K562 (cell line): ENCODE measurements around the gene BMAL1. TPM values are rescaled to one million over a fixed set of nuclear protein-coding genes. Genes with fewer than 3 reads are reported as not detected.
A peak's percentile ranks its signal among the peaks of the same experiment; 100 is the strongest.

ENCODE experiments used
- ATAC-seq: fragments of 200-7000 bp; cut with Tn5 transposase; 3 replicates; pipeline ENCODE4 v1.9.1; 2020; ENCODE audit warnings: moderate library complexity
- BruUV-seq: library from RNA; stranded (reverse); fragments of 400-500 nt; replicated peaks from 2 replicates; lab custom pipeline; 2021; lab: Mats Ljungman, UMichigan
- CTCF ChIA-PET: fragments of 300-600 bp; formaldehyde crosslinking; extraction: SDS; loops from one replicate; lab custom pipeline; 2021; ENCODE audit warnings: low intra/inter-chr PET ratio; lab: Yijun Ruan, JAX
- POLR2A ChIA-PET: fragments of 300-600, 350-650 bp; sonication (Branson Sonifier 250); formaldehyde crosslinking; extraction: SDS; loops from one replicate; lab custom pipeline; 2021; ENCODE audit warnings: antibody characterized with exemption, inconsistent platforms; lab: Yijun Ruan, JAX
- DNase-seq, 4 experiments: peaks; one replicate each; pipeline versions ENCODE4 v3.0.0 to v3.0.0-alpha.2; 2011 to 2018; ENCODE audit warnings: low spot score in 3 of 4, mixed read lengths in 3 of 4; ENCODE audit errors: extremely low read depth in 1 of 4
- FAIRE-seq: peaks from 2 replicates; lab custom pipeline; 2011; peaks lifted over from hg19 to GRCh38; lab: Jason Lieb, UNC
- H2AFZ ChIP-seq: 2 replicates; pipeline ENCODE4 v1.6.0; 2011; ENCODE audit warnings: low read depth, low read length, control low read depth, inconsistent platforms
- H3K27ac ChIP-seq: fragments of 200-600 bp; 3 replicates; pipeline ENCODE4 v1.8.0; 2011; ENCODE audit warnings: low read depth, mild to moderate bottlenecking, control low read depth, inconsistent platforms, low read length, moderate library complexity, mixed read lengths; ENCODE audit errors: extremely low read depth
- H3K27me3 ChIP-seq, 2 experiments: fragments of 300-600 bp in 1 of 2; 2 replicates in 1 of 2; 3 replicates in 1 of 2; pipeline versions ENCODE4 v1.6.0 to v1.8.0; 2011; ENCODE audit warnings: inconsistent platforms in 2 of 2, low read length in 2 of 2, mild to moderate bottlenecking in 1 of 2, mixed read lengths in 1 of 2, moderate library complexity in 1 of 2; ENCODE audit not compliant: control insufficient read depth in 2 of 2, insufficient read depth in 2 of 2
- H3K36me3 ChIP-seq: fragments of 300-600 bp; 3 replicates; pipeline ENCODE4 v1.8.0; 2011; ENCODE audit warnings: mild to moderate bottlenecking, low read length, inconsistent platforms; ENCODE audit not compliant: control insufficient read depth, insufficient read depth
- H3K4me1 ChIP-seq, 2 experiments: fragments of 200-600 bp in 1 of 2; replicated peaks in 1 of 2; 2 replicates in 1 of 2; 3 replicates in 1 of 2; pipeline versions ENCODE4 v1.5.1 to v1.8.0; 2011; ENCODE audit warnings: inconsistent platforms in 2 of 2, low read length in 2 of 2, mild to moderate bottlenecking in 1 of 2, mixed read lengths in 1 of 2, moderate library complexity in 1 of 2; ENCODE audit not compliant: control insufficient read depth in 2 of 2, insufficient read depth in 2 of 2
- H3K4me2 ChIP-seq: 2 replicates; pipeline ENCODE4 v1.6.1; 2011; ENCODE audit warnings: low read length, control low read depth, inconsistent platforms, mixed read lengths; ENCODE audit not compliant: insufficient read depth
- H3K4me3 ChIP-seq: fragments of 200-600 bp; sonication (generic), shearing (Covaris generic); 2 replicates; pipeline ENCODE4 v1.5.1; 2016; ENCODE audit warnings: control low read depth, inconsistent platforms
- H3K79me2 ChIP-seq: fragments of 200-600 bp; 3 replicates; pipeline ENCODE4 v1.8.0; 2011; ENCODE audit warnings: low read length, inconsistent platforms; ENCODE audit not compliant: control insufficient read depth, insufficient read depth
- H3K9ac ChIP-seq, 2 experiments: 2 replicates each; pipeline versions ENCODE4 v1.6.0 to v1.6.1; 2011; ENCODE audit warnings: low read depth in 2 of 2, low read length in 2 of 2, control low read depth in 1 of 2, inconsistent platforms in 1 of 2, mild to moderate bottlenecking in 1 of 2, mixed read lengths in 1 of 2; ENCODE audit not compliant: insufficient read depth in 1 of 2
- H3K9me1 ChIP-seq: one replicate; pipeline ENCODE4 v1.6.0; 2011; ENCODE audit warnings: inconsistent platforms, mild to moderate bottlenecking, low read length, moderate library complexity; ENCODE audit not compliant: control insufficient read depth, insufficient read depth
- H3K9me3 ChIP-seq: replicated peaks from 2 replicates; pipeline ENCODE4 v1.5.1; 2011; ENCODE audit warnings: low read depth, low read length, inconsistent platforms; ENCODE audit not compliant: control insufficient read depth, insufficient read depth
- H4K20me1 ChIP-seq: replicated peaks from 2 replicates; pipeline ENCODE4 v1.6.1; 2011; ENCODE audit warnings: low read length, inconsistent platforms, mixed read lengths; ENCODE audit not compliant: control insufficient read depth, insufficient read depth
- CREM ChIP-seq: IDR thresholded peaks from 2 replicates; pipeline ENCODE4 v1.6.1; 2014; ENCODE audit warnings: antibody characterized with exemption, low read depth
- FOSL1 ChIP-seq: fragments of 200-800 bp; sonication (Bioruptor generic); conservative IDR thresholded peaks from 2 replicates; pipeline ENCODE4 v1.6.1; 2016; ENCODE audit warnings: missing genetic modification characterization, missing compliant biosample characterization
- GABPA ChIP-seq: fragments of 200-800 bp; sonication (Bioruptor generic); conservative IDR thresholded peaks from 2 replicates; pipeline ENCODE4 v1.6.1; 2016; ENCODE audit warnings: low read depth, missing genetic modification characterization, missing compliant biosample characterization
- RBM15 ChIP-seq: fragments of 200-400 bp; formaldehyde crosslinking; IDR thresholded peaks from 2 replicates; pipeline ENCODE4 v1.6.1; 2018; ENCODE audit warnings: mild to moderate bottlenecking, low read length, moderate library complexity; ENCODE audit not compliant: insufficient read depth
- SIN3A ChIP-seq, 2 experiments: fragments of 150-350 bp in 1 of 2; IDR thresholded peaks; 2 replicates each; pipeline ENCODE4 v1.6.1; 2011 to 2016; ENCODE audit warnings: borderline replicate concordance in 2 of 2, low read depth in 2 of 2, low read length in 2 of 2, mild to moderate bottlenecking in 2 of 2, moderate library complexity in 2 of 2; ENCODE audit not compliant: control insufficient read depth in 1 of 2
- TCF3 ChIP-seq: sonication (generic); formaldehyde crosslinking; IDR thresholded peaks from 2 replicates; pipeline ENCODE4 v1.4.0; 2020; ENCODE audit warnings: mild to moderate bottlenecking, missing genetic modification reagents
- WGBS: fragments of 100-300 bp; shearing (Covaris generic); methylation state at CpG from one replicate; pipeline ENCODE4 v1.1.6; 2016; ENCODE audit warnings: low coverage, mixed read lengths; ENCODE audit not compliant: insufficient coverage; ENCODE audit errors: missing lambda C conversion rate; 5-methylcytosine and 5-hydroxymethylcytosine counted together
- in situ Hi-C: fragments of 300-500 bp; cut with MboI; formaldehyde crosslinking; loops from 4 replicates; pipeline ENCODE4 v1.15.0; 2018; ENCODE audit warnings: inconsistent platforms, mixed read lengths
- intact Hi-C: fragments of 100-400 bp; cut with micrococcal nuclease; formaldehyde crosslinking; loops from 2 replicates; pipeline ENCODE4 v1.14.2; 2022
- polyA plus RNA-seq, 8 experiments: library from polyadenylated mRNA; depleted of rRNA in 4 of 8; stranded (reverse) in 5 of 8; unstranded in 3 of 8; fragments of >200 nt; fragmentation: Nextera tagmentation in 2 of 8; fragmentation: Illumina TruSeq in 1 of 8; extraction: Ambion mirVana in 2 of 8; extraction: Trizol in 1 of 8; gene quantifications; 2 replicates each; pipeline versions ENCODE4 v1.2.1 to v1.2.3, GENCODE V29; 2011 to 2014; ENCODE audit warnings: inconsistent platforms in 1 of 8, missing spikeins in 1 of 8
- total RNA-seq, 7 experiments: library from RNA; depleted of rRNA in 6 of 7; stranded (reverse); fragments of >200 nt in 6 of 7; fragmentation: Illumina TruSeq in 2 of 7; extraction: Trizol in 2 of 7; gene quantifications; 2 replicates each; pipeline versions ENCODE4 v1.2.1 to v1.2.3, GENCODE V29; 2011 to 2021; ENCODE audit warnings: low replicate concordance in 1 of 7
- TF ChIP-seq, protein P1 (sequence below), 2 experiments: fragments of 450-650 bp in 1 of 2; sonication (generic) in 1 of 2; formaldehyde crosslinking in 1 of 2; IDR thresholded peaks in 1 of 2; conservative IDR thresholded peaks in 1 of 2; 2 replicates each; pipeline versions ENCODE4 v1.6.1 to v1.8.1; 2016 to 2023; ENCODE audit warnings: mild to moderate bottlenecking in 2 of 2, moderate library complexity in 2 of 2, inconsistent platforms in 1 of 2, missing genetic modification reagents in 1 of 2
- TF ChIP-seq, protein P2 (sequence below), 2 experiments: fragments of 150-350 bp in 1 of 2; IDR thresholded peaks; 2 replicates each; pipeline ENCODE4 v1.6.1; 2012 to 2016; ENCODE audit warnings: low read depth in 2 of 2, low read length in 2 of 2, mild to moderate bottlenecking in 1 of 2, moderate library complexity in 1 of 2
- TF ChIP-seq, protein P3 (sequence below): sonication (generic); formaldehyde crosslinking; IDR thresholded peaks from 2 replicates; pipeline ENCODE4 v1.8.1; 2023; ENCODE audit warnings: mild to moderate bottlenecking, missing genetic modification reagents
- TF ChIP-seq, protein P4 (sequence below): sonication (generic); formaldehyde crosslinking; IDR thresholded peaks from 2 replicates; pipeline ENCODE4 v1.8.1; 2023; ENCODE audit warnings: mild to moderate bottlenecking, missing genetic modification reagents

BMAL1 gene
- total and polyA plus RNA-seq, 9 of the 15 experiments (the other 6 are each of a cell fraction or from before 2014, with no cell fraction given): 0.14 to 2.4 (median 0.64) TPM

DNA sequence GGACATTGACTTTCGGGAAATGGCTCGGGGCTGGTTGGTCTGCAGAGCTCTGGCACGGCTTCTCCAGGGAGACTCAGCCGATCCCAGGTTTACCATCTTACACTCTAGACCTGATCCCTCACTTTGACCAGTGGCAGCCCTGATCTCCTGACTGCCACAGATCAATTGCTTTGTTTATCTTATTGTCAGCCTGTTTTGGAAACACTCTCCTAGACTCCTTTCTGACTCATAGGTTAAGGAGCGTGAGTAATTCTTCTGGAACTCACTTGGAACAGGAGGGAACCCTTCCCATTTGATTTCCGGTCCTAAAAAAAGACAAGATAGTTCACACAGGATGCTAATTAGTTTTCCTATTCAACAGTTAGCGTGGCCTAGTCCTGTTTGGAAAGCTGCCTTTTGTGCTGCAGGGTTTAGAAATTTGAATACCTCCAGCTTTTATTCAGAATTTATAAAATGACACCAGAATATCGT is 16.0 kb upstream of the BMAL1 start:
- FAIRE-seq (no peak), DNase-seq (no peak), ATAC-seq (no peak)
- Histone ChIP-seq H3K4me1 (no peaks in the 10 kb centered on the region; a peak in 2 of 5 replicates), H3K79me2 (no peaks in the 10 kb centered on the region), H3K36me3 (no peaks in the 10 kb centered on the region), H3K27me3 (peaks cover 6 to 30% of the 10 kb centered on the region in 2 experiments; a peak in 4 of 5 replicates), H3K9ac (no peak overlapping the region), H3K4me2 (no peak overlapping the region), H2AFZ (no peak overlapping the region), H3K9me3 (no peaks in the 10 kb centered on the region), H4K20me1 (no peaks in the 10 kb centered on the region), H3K9me1 (no peaks in the 10 kb centered on the region), H3K27ac (no peak overlapping the region), H3K4me3 (no peak overlapping the region)
- in situ Hi-C loops: no loop called here
- BruUV-seq: no TSS peak
- CTCF ChIA-PET: no interaction called here
- POLR2A ChIA-PET: no interaction called here
- 3% methylated on average over 7 of the region's 8 CpGs for WGBS
- TF ChIP-seq SIN3A (IDR thresholded peaks at IDR 0.05; ENCODE audit: borderline replicate concordance in 2 of 2, control insufficient read depth in 1 of 2, low read depth in 2 of 2, low read length in 2 of 2): no peak
- no peak for TF ChIP-seq TCF3
- TF ChIP-seq, protein P1, sequence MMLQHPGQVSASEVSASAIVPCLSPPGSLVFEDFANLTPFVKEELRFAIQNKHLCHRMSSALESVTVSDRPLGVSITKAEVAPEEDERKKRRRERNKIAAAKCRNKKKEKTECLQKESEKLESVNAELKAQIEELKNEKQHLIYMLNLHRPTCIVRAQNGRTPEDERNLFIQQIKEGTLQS (IDR thresholded peaks at IDR 0.05): peak; percentile 42; the same call in 1 of the 2 replicates
- TF ChIP-seq, protein P1 (CRISPR knock-in tag; conservative IDR thresholded peaks at IDR 0.05): no peak
- TF ChIP-seq, protein P2, sequence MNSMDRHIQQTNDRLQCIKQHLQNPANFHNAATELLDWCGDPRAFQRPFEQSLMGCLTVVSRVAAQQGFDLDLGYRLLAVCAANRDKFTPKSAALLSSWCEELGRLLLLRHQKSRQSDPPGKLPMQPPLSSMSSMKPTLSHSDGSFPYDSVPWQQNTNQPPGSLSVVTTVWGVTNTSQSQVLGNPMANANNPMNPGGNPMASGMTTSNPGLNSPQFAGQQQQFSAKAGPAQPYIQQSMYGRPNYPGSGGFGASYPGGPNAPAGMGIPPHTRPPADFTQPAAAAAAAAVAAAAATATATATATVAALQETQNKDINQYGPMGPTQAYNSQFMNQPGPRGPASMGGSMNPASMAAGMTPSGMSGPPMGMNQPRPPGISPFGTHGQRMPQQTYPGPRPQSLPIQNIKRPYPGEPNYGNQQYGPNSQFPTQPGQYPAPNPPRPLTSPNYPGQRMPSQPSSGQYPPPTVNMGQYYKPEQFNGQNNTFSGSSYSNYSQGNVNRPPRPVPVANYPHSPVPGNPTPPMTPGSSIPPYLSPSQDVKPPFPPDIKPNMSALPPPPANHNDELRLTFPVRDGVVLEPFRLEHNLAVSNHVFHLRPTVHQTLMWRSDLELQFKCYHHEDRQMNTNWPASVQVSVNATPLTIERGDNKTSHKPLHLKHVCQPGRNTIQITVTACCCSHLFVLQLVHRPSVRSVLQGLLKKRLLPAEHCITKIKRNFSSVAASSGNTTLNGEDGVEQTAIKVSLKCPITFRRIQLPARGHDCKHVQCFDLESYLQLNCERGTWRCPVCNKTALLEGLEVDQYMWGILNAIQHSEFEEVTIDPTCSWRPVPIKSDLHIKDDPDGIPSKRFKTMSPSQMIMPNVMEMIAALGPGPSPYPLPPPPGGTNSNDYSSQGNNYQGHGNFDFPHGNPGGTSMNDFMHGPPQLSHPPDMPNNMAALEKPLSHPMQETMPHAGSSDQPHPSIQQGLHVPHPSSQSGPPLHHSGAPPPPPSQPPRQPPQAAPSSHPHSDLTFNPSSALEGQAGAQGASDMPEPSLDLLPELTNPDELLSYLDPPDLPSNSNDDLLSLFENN (IDR thresholded peaks at IDR 0.05; ENCODE audit: low read depth in 2 of 2, low read length in 2 of 2): no peak
- peak; percentile 94 for TF ChIP-seq FOSL1 (tag)
- TF ChIP-seq, protein P3, sequence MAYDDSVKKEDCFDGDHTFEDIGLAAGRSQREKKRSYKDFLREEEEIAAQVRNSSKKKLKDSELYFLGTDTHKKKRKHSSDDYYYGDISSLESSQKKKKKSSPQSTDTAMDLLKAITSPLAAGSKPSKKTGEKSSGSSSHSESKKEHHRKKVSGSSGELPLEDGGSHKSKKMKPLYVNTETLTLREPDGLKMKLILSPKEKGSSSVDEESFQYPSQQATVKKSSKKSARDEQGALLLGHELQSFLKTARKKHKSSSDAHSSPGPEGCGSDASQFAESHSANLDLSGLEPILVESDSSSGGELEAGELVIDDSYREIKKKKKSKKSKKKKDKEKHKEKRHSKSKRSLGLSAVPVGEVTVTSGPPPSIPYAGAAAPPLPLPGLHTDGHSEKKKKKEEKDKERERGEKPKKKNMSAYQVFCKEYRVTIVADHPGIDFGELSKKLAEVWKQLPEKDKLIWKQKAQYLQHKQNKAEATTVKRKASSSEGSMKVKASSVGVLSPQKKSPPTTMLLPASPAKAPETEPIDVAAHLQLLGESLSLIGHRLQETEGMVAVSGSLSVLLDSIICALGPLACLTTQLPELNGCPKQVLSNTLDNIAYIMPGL (CRISPR knock-in tag): no peak
- no peak for TF ChIP-seq CREM
- TF ChIP-seq GABPA (tag): peak; percentile 37; the same call in 1 of the 2 replicates
- no peak for TF ChIP-seq RBM15
- TF ChIP-seq, protein P4, sequence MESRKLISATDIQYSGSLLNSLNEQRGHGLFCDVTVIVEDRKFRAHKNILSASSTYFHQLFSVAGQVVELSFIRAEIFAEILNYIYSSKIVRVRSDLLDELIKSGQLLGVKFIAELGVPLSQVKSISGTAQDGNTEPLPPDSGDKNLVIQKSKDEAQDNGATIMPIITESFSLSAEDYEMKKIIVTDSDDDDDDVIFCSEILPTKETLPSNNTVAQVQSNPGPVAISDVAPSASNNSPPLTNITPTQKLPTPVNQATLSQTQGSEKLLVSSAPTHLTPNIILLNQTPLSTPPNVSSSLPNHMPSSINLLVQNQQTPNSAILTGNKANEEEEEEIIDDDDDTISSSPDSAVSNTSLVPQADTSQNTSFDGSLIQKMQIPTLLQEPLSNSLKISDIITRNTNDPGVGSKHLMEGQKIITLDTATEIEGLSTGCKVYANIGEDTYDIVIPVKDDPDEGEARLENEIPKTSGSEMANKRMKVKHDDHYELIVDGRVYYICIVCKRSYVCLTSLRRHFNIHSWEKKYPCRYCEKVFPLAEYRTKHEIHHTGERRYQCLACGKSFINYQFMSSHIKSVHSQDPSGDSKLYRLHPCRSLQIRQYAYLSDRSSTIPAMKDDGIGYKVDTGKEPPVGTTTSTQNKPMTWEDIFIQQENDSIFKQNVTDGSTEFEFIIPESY (CRISPR knock-in tag): no peak
- intact Hi-C loops: no loop called here
